Activated naive CD4-positive, alpha-beta T cell treated with anti-CD3 and anti-CD28 coated beads, Interleukin-2, amount 10 ng/mL, durations not matched to agents 7 days and 5 days (primary cell): ENCODE measurements around the gene SGCA.
A peak's percentile ranks its signal among the peaks of the same experiment; 100 is the strongest.

ENCODE experiments used
- CTCF ChIA-PET: fragments of 350-600 bp; sonication (Branson Sonifier 250); formaldehyde crosslinking; loops from one replicate; lab custom pipeline; 2021; ENCODE audit warnings: antibody characterized with exemption; lab: Charles Lee
- DNase-seq: peaks from one replicate; pipeline ENCODE4 v3.0.0-alpha.2; 2020
- H3K27ac Mint-ChIP-seq: one replicate; pipeline ENCODE4 v1.8.0; 2021; ENCODE audit warnings: mild to moderate bottlenecking, moderate library complexity, mixed read lengths
- H3K27me3 Mint-ChIP-seq: one replicate; pipeline ENCODE4 v1.8.0; 2021; ENCODE audit warnings: mild to moderate bottlenecking, mixed read lengths
- H3K36me3 Mint-ChIP-seq: one replicate; pipeline ENCODE4 v1.8.0; 2021; ENCODE audit warnings: mixed read lengths
- H3K4me1 Mint-ChIP-seq: one replicate; pipeline ENCODE4 v1.8.0; 2021; ENCODE audit warnings: mixed read lengths
- H3K4me3 Mint-ChIP-seq: one replicate; pipeline ENCODE4 v1.8.0; 2021; ENCODE audit warnings: mild to moderate bottlenecking, moderate library complexity, mixed read lengths
- H3K9me3 Mint-ChIP-seq: one replicate; pipeline ENCODE4 v1.8.0; 2021; ENCODE audit warnings: mixed read lengths

Gene SGCA

GRCh38 chr17:50169881-50170459 lies 4.2 kb downstream of the SGCA start:
- CTCF ChIA-PET = interaction anchor here (0.6 to 6.1 kb wide), 29 partner anchors 8 to 192 kb away, joined by 3 to 100 read pairs (median 5); partner anchors contain the start of genes COL1A1 and TMEM92
- no peak overlapping the region for H3K4me3 Mint-ChIP-seq
- no peaks in the 10 kb centered on the region for H3K9me3 Mint-ChIP-seq
- peaks cover 51% of the 10 kb centered on the region for H3K27me3 Mint-ChIP-seq
- H3K4me1 Mint-ChIP-seq = peaks cover 16% of the 10 kb centered on the region
- no peak for DNase-seq
- H3K36me3 Mint-ChIP-seq = no peaks in the 10 kb centered on the region
- H3K27ac Mint-ChIP-seq = no peak overlapping the region

- no peak overlapping the region for H3K4me3 Mint-ChIP-seq
- H3K4me1 Mint-ChIP-seq = peaks cover 16% of the 10 kb centered on the region
- DNase-seq = peak; percentile 47
- H3K36me3 Mint-ChIP-seq = no peaks in the 10 kb centered on the region
- H3K27ac Mint-ChIP-seq = no peak overlapping the region
- H3K9me3 Mint-ChIP-seq = no peaks in the 10 kb centered on the region
- CTCF ChIA-PET = interaction anchor here (1.0 to 6.1 kb wide), 12 partner anchors 7 to 126 kb away, joined by 3 to 100 read pairs (median 14); partner anchors contain the start of genes COL1A1 and TMEM92
- peaks cover 54% of the 10 kb centered on the region for H3K27me3 Mint-ChIP-seq
Measured at GRCh38 chr17:50170662-50171370, 5.0 kb downstream of the SGCA start.

GRCh38 chr17:50171371-50172071 lies 5.7 kb downstream of the SGCA start:
- Mint-ChIP-seq H3K36me3 (no peaks in the 10 kb centered on the region), H3K9me3 (no peaks in the 10 kb centered on the region), H3K4me3 (no peak overlapping the region), H3K27me3 (peaks cover 60% of the 10 kb centered on the region), H3K27ac (no peak overlapping the region), H3K4me1 (peaks cover 16% of the 10 kb centered on the region)
- CTCF ChIA-PET = interaction anchor here (1.0 to 6.1 kb wide), 3 partner anchors 9 to 29 kb away, joined by 3 to 100 read pairs (median 52); partner anchors contain the start of gene COL1A1
- DNase-seq = no peak

GRCh38 chr17:50172130-50172529 lies 6.3 kb downstream of the SGCA start:
- H3K27ac Mint-ChIP-seq = no peak overlapping the region
- H3K4me1 Mint-ChIP-seq = peaks cover 16% of the 10 kb centered on the region
- CTCF ChIA-PET = interaction anchor here (1.0 to 6.1 kb wide), 3 partner anchors 10 to 29 kb away, joined by 3 to 100 read pairs (median 52); partner anchors contain the start of gene COL1A1
- H3K27me3 Mint-ChIP-seq = peaks cover 65% of the 10 kb centered on the region
- H3K4me3 Mint-ChIP-seq = no peak overlapping the region
- no peaks in the 10 kb centered on the region for H3K9me3 Mint-ChIP-seq
- DNase-seq = no peak
- no peaks in the 10 kb centered on the region for H3K36me3 Mint-ChIP-seq

- Mint-ChIP-seq H3K27me3 (peaks cover 68% of the 10 kb centered on the region), H3K36me3 (no peaks in the 10 kb centered on the region), H3K9me3 (no peaks in the 10 kb centered on the region), H3K4me1 (peaks cover 16% of the 10 kb centered on the region), H3K27ac (no peak overlapping the region), H3K4me3 (no peak overlapping the region)
- no peak for DNase-seq
- CTCF ChIA-PET = interaction anchor here (0.7 to 6.1 kb wide), 4 partner anchors 7 to 58 kb away, joined by 3 to 100 read pairs (median 29); partner anchors contain the start of genes COL1A1 and SGCA
Measured at GRCh38 chr17:50172936-50173334, 7.1 kb downstream of the SGCA start.

GRCh38 chr17:50173335-50173941 lies 7.6 kb downstream of the SGCA start:
- H3K4me3 Mint-ChIP-seq = no peak overlapping the region
- no peaks in the 10 kb centered on the region for H3K9me3 Mint-ChIP-seq
- CTCF ChIA-PET = interaction anchor here (1.6 to 6.1 kb wide), 4 partner anchors 8 to 28 kb away, joined by 3 to 100 read pairs (median 29); partner anchors contain the start of genes COL1A1 and SGCA
- no peaks in the 10 kb centered on the region for H3K36me3 Mint-ChIP-seq
- DNase-seq = no peak
- peaks cover 21% of the 10 kb centered on the region for H3K4me1 Mint-ChIP-seq
- H3K27ac Mint-ChIP-seq = no peak overlapping the region
- H3K27me3 Mint-ChIP-seq = peaks cover 68% of the 10 kb centered on the region

- Mint-ChIP-seq H3K9me3 (no peaks in the 10 kb centered on the region), H3K4me1 (peaks cover 15% of the 10 kb centered on the region), H3K4me3 (no peak overlapping the region), H3K27ac (no peak overlapping the region), H3K27me3 (peaks cover 60% of the 10 kb centered on the region), H3K36me3 (no peaks in the 10 kb centered on the region)
- CTCF ChIA-PET = interaction anchor here (1.4 to 2.2 kb wide), 3 partner anchors 9 to 122 kb away, joined by 3 to 6 read pairs (median 3); partner anchors contain the start of gene SGCA
- DNase-seq = no peak
Measured at GRCh38 chr17:50174444-50174843, 8.6 kb downstream of the SGCA start.

GRCh38 chr17:50175035-50175807 lies 9.4 kb downstream of the SGCA start:
- CTCF ChIA-PET = interaction anchor here (1.4 to 2.2 kb wide), 3 partner anchors 10 to 122 kb away, joined by 3 to 6 read pairs (median 3); partner anchors contain the start of gene SGCA
- Mint-ChIP-seq H3K36me3 (no peaks in the 10 kb centered on the region), H3K4me1 (peaks cover 15% of the 10 kb centered on the region), H3K4me3 (no peak overlapping the region), H3K9me3 (no peaks in the 10 kb centered on the region), H3K27me3 (peaks cover 61% of the 10 kb centered on the region), H3K27ac (no peak overlapping the region)
- DNase-seq = no peak

GRCh38 chr17:50176559-50177357 lies 11.0 kb downstream of the SGCA start:
- no peaks in the 10 kb centered on the region for H3K36me3 Mint-ChIP-seq
- H3K4me3 Mint-ChIP-seq = no peak overlapping the region
- CTCF ChIA-PET = interaction anchor here (0.5 to 3.3 kb wide), 10 partner anchors 7 to 131 kb away, joined by 3 to 32 read pairs (median 7); no protein-coding TSS in a partner anchor
- no peak for DNase-seq
- H3K4me1 Mint-ChIP-seq = peaks cover 11% of the 10 kb centered on the region
- no peak overlapping the region for H3K27ac Mint-ChIP-seq
- peaks cover 61% of the 10 kb centered on the region for H3K27me3 Mint-ChIP-seq
- H3K9me3 Mint-ChIP-seq = no peaks in the 10 kb centered on the region

GRCh38 chr17:50177476-50177875 lies 11.7 kb downstream of the SGCA start:
- CTCF ChIA-PET = interaction anchor here (1.1 to 3.3 kb wide), 15 partner anchors 8 to 156 kb away, joined by 3 to 32 read pairs (median 6); partner anchors contain the start of gene PDK2
- Mint-ChIP-seq H3K27me3 (peaks cover 60% of the 10 kb centered on the region), H3K4me1 (peaks cover 14% of the 10 kb centered on the region), H3K4me3 (no peak overlapping the region), H3K9me3 (no peaks in the 10 kb centered on the region), H3K27ac (no peak overlapping the region), H3K36me3 (no peaks in the 10 kb centered on the region)
- DNase-seq = no peak

- peak; percentile 63 for DNase-seq
- no peaks in the 10 kb centered on the region for H3K9me3 Mint-ChIP-seq
- peaks cover 20% of the 10 kb centered on the region for H3K4me1 Mint-ChIP-seq
- no peaks in the 10 kb centered on the region for H3K36me3 Mint-ChIP-seq
- H3K27me3 Mint-ChIP-seq = peaks cover 64% of the 10 kb centered on the region
- CTCF ChIA-PET = interaction anchor here (0.8 to 3.3 kb wide), 18 partner anchors 9 to 155 kb away, joined by 3 to 32 read pairs (median 6); partner anchors contain the start of gene PDK2
- H3K4me3 Mint-ChIP-seq = no peak overlapping the region
- no peak overlapping the region for H3K27ac Mint-ChIP-seq
Measured at GRCh38 chr17:50177983-50178834, 12.4 kb downstream of the SGCA start.
